NCI-H460 (cell line): Measurements from ENCODE around the gene KCNMA1. TPM values are rescaled to one million over a fixed set of nuclear protein-coding genes. Genes with fewer than 3 reads are reported as not detected.

Experiments used
- DNase-seq: peaks from one replicate; pipeline ENCODE4 v3.0.0-alpha.2; 2016; ENCODE audit warnings: low read depth; ENCODE audit errors: extremely low read depth
- total RNA-seq: library from RNA; depleted of rRNA; stranded (reverse); fragments of >200 nt; shearing (Covaris generic); gene quantifications from 2 replicates; pipeline ENCODE4 v1.2.3, GENCODE V29; 2014

Gene KCNMA1
- total RNA-seq, 1 experiment from 2014 or later = 0.54 TPM

DNA sequence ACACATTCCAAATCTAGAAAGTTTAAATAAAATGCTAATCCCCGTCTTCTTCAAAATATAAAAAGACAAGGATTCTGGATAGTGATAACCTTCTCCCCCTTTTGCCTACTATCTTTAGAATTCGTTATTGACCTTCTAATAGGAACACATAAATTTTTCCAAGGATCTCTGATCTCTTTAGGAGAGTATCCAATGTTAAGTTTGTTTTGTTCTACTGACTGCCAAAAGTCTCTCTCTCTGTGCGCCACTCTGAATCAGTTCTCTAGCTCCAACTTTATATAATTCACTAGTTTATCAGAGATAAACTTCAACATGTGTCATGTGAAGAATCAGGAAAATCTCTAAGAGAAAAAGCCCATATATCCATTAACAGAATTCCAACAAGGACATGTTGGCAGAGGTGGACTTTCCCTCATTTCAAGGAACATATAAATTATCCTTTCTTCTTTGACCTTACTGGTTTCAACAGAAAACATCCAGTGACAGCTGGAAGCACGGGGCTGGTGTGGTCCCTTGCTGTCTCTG is 615.6 kb downstream of the KCNMA1 start:
- no peak for DNase-seq

DNA sequence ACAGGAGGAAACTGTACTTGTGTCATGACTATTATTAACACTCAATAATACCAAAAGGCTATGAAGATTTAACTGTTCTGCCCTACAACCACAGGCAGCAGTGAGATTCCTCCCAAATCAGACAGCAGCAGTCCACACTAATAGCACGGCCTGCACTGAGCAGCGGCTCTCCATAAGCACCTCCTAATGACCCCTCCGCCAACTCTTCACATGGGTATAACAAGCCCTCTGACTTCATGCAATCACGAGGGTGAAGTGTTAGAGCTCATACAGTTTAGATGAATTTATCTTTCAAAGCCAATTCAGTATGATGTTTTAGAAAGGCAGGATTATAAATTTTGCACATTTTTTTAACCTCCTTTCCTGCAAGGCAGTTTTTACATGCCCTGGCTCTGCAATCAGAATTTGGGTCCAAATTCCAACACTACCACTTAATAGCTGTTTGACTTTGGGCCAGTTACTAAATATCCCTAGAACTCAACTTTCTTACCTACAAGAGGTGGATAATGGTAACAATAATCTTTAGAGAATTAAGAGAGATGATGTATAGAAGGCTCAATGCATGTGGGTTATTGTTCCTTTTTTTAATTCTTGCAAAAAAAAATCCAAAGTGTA is 617.1 kb downstream of the KCNMA1 start:
- DNase-seq = no peak

DNA sequence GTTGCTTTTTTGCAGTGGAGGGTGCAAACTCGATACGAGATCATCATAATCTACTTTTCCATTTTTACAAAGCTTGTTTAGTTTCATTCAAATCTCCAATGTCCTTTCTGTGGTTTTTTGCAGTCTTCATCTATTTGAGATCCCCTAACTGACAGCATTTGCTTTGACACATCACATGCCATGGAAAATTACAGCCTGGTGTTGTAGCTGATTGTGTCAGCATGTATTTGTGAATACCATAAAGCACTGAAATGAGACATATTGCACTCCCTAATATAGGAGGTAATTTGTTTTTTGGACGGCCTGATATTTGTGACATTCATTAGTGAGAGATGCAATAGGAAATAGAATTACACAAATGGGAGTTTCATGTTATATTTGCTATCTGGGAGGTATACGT is 620.8 kb downstream of the KCNMA1 start:
- no peak for DNase-seq

DNA sequence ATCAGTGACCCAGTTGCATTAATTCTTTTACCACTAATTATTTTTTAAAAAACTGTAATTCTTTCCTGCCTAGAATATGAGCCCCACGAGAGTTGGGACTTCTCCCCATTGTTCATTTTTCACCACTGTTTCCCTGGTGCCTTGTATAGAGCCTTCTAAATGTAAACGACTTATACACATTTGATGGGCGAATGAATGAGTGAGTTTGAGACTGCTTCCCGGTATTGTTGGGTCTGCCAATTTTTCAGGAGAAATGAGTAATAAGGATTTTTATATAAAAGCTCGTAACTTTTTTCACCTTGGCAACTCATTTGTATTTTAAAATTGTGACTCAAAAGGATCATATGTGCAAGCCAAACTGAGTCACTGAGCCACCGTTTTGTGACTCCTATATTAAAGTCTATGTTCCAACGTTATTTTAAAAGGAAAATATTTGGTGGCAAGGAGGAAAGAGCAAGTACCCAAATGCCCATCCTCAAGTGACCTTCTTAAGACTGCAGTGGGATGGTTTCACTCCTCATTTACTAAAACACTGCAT is 621.3 kb downstream of the KCNMA1 start:
- no peak for DNase-seq

- no peak for DNase-seq
Measured at GRCh38 chr10:77015360-77015759, 622.2 kb downstream of the KCNMA1 start.

- no peak for DNase-seq
Measured at GRCh38 chr10:77012812-77013500, 624.7 kb downstream of the KCNMA1 start.

GRCh38 chr10:77011874-77012811 is 625.5 kb downstream of the KCNMA1 start:
- DNase-seq = no peak

DNA sequence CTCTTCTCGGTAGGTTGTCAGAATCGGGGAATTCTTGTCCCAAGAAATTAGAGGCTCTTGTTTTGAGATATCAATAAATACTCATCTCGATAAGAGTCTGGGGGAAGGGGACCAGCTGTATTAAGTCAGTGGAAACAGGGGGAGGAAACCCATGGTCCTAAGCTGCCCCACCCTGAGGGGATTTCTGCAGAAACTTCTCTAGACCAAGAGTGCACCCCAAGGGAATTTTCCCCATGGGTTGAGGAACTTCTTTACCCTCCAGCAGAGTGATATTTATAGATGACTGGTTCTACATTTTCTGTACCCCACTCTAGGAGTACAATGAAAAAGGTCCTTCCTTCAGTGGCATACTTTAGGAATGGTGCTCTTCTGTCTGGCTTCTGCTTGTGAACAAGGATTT is 627.2 kb downstream of the KCNMA1 start:
- no peak for DNase-seq

- no peak for DNase-seq
Measured at GRCh38 chr10:77007834-77008233, 629.8 kb downstream of the KCNMA1 start.

- no peak for DNase-seq
Measured at GRCh38 chr10:77006836-77007511, 630.6 kb downstream of the KCNMA1 start.

GRCh38 chr10:77005871-77006270 is 631.7 kb downstream of the KCNMA1 start:
- no peak for DNase-seq

- peak; percentile 57 for DNase-seq
Measured at GRCh38 chr10:77004917-77005564, 632.6 kb downstream of the KCNMA1 start.

DNA sequence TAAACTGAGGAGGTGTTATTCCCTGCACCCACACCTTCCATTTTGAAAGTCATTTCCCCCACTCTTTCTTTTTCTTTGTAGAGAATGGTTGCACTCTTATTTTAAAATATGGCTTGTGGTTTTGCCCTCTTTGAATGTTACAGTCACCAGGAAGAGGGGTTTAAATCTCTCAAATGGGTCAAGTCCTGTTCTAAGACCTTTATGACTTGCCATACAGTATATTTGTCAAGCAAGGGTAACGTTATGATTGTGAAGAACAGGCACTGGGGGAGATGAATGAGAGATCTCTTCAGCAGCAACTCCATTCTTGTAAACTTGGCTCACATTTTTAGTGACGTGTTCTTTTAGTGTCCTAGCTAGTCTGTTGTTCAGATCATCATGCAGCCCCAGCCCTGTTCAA is 634.7 kb downstream of the KCNMA1 start:
- DNase-seq = no peak

DNA sequence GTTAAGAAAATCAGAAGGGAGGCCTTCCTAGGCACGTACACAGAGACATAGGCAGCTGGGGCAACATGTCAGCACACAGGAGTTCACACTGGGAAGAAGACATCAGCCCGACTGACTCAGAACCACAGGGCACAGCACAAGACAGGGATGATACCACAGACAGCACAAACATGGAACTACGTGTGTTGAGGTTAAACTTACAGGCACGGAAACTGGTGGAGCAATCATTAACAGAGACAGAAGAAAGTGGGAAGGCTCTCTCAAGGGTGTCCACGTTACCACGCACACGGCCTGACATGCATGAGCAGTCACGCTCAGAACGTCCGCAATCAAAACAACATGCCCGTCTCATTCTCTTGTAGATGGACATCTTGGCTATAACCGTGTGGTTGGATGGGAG is 636.4 kb downstream of the KCNMA1 start:
- no peak for DNase-seq

GRCh38 chr10:76998451-76998850 is 639.2 kb downstream of the KCNMA1 start:
- DNase-seq = no peak

- DNase-seq = no peak
Measured at GRCh38 chr10:76997631-76998030, 640.0 kb downstream of the KCNMA1 start.

- no peak for DNase-seq
Measured at GRCh38 chr10:76995023-76995422, 642.6 kb downstream of the KCNMA1 start.

- DNase-seq = no peak
Measured at GRCh38 chr10:76993213-76993612, 644.4 kb downstream of the KCNMA1 start.

DNA sequence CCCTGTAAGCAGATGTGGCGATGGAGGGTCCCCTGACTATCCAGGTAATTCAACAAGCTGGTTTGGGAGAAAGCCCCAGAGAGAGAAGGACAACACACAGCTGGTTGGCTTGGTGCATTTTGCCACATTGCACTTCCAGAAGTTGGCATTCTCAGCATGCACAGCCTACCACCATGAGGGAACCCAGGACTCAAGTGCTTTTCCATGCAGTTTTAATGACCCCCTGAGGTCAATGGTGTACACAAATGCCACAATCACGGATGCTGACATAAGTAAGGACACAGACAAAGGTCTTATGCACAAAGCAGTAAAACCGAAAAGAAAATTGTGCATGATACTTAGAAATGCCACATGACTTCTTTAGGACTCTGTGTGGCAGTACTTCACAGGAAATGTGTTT is 645.1 kb downstream of the KCNMA1 start:
- no peak for DNase-seq

GRCh38 chr10:76991621-76992020 is 646.0 kb downstream of the KCNMA1 start:
- DNase-seq = no peak
